HG03108 (cell line): Measurements from ENCODE around the gene NGF.

Source experiments
- ATAC-seq: cut with Tn5 transposase; IDR thresholded peaks from one replicate; pipeline ENCODE4 v1.9.1; 2021; ENCODE audit warnings: moderate library complexity; ENCODE audit not compliant: unreplicated experiment

NGF gene

GRCh38 chr1:115337276-115337632 lies 795 bp downstream of the NGF start:
- ATAC-seq: no peak

DNA sequence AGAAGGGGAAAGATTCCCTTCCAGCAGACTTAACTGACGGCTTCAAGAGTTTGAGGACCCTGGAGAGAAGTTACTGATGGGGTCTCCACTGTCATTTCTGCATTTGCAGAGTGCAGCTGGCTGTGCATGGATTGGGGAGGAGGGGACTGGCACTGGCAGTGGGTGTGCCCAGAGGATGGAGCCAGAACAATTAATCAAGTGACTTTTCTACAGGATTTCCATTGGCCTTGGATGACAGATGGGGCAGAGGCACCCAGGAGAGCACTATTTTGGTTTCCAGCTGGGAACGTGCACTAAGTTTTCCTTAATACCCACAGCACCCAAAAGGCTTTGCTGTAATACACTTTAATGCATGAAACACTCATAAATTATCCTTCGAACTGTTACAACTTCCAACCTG lies 1.3 kb downstream of the NGF start:
- no peak for ATAC-seq

- no peak for ATAC-seq
These were observed 5.0 kb downstream of the NGF start for GRCh38 chr1:115332813-115333608.

- ATAC-seq: no peak
These were observed 6.3 kb downstream of the NGF start for GRCh38 chr1:115331558-115332331.

DNA sequence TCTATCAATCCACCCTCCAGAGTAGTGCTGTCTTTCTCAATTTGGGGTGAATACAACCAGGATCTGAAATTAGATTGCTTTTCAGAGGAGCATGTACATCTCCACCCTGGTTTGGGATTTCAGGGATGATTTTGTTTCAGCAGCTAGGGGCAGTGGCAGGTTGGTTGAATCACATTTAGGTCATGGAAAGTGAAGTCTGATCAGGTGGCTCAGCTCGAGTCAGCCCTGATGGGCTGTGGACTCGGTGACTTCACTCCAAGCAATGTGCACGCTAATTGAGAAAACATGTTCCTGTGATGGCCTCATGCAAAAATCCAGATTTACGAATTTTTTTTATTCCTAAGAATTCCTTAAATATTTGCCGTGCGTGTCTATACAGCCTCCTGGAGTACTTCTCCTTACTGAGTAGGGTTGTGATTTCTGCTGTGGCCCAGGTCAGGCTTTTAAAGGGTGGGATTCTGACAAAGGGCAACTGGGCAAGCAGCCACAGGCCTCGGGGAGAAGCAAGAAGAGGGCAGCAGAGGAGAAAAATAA lies 7.5 kb downstream of the NGF start:
- no peak for ATAC-seq

DNA sequence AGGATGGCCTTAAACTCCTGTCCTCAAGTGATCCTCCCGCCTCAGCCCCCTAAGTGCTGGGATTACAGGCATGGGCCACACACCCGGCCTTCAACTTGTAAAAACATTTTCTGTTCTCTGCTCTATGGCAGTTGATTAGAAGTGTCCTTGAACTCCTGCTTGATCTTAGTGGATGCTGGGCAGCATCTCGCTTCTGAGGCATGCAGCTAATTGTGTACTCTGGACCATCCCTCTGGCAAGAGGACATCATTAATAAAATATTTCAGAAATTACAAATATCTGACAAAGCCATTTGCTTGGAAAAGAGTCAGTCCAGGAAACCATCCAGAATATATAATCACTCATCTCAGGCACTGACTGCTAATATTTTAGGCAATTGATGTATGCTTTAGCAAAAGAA lies 8.1 kb downstream of the NGF start:
- ATAC-seq: no peak

DNA sequence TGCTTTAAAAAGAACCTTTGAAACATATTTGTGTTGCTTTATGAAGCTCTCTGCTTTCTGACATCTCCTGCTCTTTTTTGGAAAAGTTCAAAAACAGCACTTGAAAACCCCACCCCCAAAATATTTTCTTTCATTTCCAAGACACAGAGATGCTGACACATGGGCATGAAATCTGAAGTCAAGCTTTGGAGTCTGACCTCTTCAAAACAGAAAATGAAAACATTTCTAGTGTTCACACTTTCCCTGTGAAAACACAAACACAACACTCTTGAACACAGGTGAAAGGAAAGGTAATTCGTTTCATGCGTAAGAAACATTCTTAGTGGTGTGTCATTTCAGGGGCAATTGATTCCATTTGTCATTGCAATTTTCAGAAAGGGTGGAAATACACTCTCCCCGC lies 10.8 kb downstream of the NGF start:
- ATAC-seq: no peak

DNA sequence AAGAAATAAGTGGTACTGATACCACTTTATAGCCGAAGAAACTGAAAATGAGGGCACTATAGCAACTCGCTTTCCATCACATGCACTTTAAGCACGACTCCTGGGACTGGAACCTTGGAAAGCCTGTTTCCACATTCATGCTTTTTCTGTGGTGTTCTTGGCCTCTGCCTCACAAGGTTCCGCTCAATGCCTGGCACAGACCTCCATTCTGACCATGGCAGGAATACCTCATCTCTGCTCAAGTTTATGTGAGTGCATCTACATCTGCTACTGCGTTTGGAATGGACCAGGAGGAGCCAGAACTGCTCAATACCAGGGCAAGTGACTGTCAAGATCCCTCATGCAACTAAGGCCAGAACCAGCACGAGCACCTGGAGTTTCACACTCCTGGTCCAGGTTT lies 11.6 kb downstream of the NGF start:
- no peak for ATAC-seq

DNA sequence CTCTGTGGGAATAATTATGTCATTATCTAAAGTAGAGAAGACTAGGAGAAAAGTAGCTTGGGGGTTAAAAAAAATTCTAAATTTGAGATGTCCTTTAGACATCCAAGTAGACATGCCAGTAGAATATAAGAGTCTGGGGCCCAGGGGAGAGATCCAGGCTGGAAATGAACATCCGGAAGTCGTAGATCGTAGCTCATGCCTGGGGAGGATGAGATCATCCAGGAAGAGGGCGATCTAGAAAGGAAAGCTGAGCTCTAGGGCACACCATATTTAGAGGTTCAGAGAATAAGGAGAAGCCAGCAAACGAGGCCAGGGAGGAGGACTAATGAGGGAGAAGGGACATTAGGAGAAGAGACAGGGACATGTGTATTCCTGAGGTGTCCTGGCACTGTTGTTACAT lies 12.2 kb downstream of the NGF start:
- no peak for ATAC-seq

GRCh38 chr1:115324649-115325420 lies 13.2 kb downstream of the NGF start:
- ATAC-seq: no peak

- no peak for ATAC-seq
These were observed 14.6 kb downstream of the NGF start for GRCh38 chr1:115323366-115324004.

DNA sequence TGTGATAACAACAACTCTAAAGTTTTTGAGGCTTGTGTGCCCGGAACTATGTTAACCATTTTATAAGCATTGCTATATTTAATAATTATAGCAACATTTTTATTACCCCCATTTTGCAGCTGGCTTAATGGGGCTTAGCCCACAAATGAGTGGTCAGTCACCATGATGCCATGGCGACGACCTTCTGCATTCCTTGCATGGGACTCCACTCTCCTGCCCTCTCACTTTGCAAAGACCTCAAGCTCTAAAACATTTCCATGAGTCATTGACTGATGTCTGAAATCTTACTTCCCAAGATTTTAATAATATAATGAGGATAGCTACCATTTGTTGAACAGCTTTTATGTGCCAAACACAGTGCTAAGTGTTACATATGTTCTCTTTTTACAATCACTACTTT lies 15.4 kb downstream of the NGF start:
- ATAC-seq: no peak

DNA sequence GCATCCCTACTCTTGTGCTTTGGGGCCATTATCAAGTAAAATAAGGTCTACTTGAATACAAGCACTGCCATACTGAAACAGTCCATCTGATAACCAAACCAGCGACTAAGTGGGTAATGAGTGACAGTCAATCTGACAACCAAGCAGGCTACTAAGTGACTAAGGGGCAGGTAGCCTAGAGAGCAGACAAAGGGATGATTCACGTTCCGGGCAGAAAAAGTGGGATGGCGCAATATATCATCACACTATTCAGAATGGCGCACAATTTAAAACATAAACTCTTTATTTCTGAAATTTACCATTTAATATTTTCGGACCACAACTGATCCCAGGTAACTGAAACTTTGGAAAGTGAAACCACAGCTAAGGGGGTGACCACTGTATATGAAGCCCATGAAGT lies 17.7 kb downstream of the NGF start:
- no peak for ATAC-seq

GRCh38 chr1:115319706-115320105 lies 18.3 kb downstream of the NGF start:
- ATAC-seq: no peak

- ATAC-seq: no peak
These were observed 20.7 kb downstream of the NGF start for GRCh38 chr1:115317101-115318012.

GRCh38 chr1:115314765-115315164 lies 23.3 kb downstream of the NGF start:
- no peak for ATAC-seq

DNA sequence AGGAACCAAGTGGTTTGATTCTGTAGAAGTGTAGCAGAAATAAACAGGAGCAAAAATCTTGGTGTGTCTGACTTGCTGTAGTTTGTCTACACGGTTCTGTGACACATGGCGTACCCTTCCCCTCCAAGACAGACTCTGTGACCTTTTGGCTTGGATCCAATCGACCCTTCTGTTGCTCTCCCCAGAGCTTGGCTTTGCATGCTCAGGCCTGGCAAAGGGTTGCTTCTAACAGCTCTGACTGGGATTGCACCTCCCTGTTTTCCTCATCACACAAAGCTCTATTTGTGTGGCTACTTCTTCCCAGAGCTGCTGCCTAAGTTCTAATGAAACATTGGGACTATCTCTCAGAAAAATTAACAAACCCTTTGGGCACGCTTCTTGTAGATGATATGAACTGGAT lies 24.0 kb downstream of the NGF start:
- no peak for ATAC-seq

DNA sequence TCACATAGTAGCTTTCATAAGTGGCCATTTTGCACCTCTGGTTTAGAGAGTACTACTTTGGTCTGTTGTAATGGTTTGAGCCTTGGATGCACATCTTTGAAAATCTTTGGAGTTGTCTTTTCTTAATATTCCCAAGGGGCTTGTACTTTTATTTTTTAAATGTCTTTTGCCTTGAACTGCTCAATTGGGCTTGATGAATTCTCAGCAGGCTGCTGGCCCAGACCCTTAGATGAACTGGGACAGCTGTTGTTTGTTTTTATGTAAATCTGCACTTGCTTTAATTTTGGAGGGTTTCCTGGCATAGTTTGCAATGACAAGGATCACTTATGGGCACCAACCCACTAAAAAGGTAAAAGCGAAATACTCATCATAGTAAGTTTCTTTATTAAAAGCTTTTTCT lies 24.9 kb downstream of the NGF start:
- ATAC-seq: no peak

DNA sequence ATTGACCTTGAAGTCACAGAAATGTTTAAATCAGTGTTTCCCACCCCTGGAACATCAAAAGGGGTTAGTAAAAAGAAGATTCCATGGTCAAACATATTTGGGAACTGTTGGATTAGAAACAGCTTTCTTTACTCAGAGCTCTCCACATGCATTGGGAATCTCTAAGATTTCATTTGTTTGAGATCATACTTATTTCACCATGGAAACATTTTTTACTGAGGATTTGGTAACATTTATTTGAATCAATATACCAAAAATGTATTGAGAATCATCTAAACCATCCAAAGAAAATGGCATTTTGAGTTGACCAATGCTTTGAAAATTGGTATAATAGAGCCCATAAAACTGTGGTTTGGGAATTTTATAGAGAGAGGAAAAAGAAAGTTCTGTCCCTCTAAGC lies 25.3 kb downstream of the NGF start:
- no peak for ATAC-seq

DNA sequence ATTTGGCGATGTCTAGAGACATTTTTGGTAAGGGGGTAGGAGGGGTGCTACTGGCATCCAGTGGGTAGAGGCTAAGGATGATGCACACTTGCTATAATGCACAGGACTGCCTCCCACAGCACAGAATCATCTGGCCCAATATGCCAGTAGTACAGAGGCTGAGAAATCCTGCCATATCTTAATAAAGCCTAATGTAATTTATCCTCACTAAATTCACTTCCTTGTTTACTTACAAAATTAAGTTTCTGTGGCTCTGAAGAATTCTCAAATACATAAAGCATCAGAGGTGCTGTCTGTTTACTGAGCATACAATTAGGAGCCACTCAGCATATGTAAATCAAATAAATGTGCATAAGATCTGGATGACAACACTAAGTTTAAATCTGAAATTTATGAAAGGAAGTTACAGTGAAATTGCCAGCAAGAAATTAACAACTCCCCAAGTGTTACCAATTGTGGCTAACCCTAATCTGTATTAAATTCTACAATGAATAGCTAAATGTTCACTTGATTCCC lies 26.5 kb downstream of the NGF start:
- ATAC-seq: no peak
